H1 (cell line): ENCODE results near the gene RELL1. TPM values are rescaled to one million over a fixed set of nuclear protein-coding genes. Genes with fewer than 3 reads are reported as not detected.

ENCODE experiments used
- CTCF ChIA-PET: fragments of 300-600 bp; sonication (Branson Sonifier 250); formaldehyde crosslinking; loops from one replicate; lab custom pipeline; 2021; ENCODE audit not compliant: partially characterized antibody; lab: Charles Lee
- POLR2A ChIA-PET: fragments of 300-600 bp; sonication (Branson Sonifier 250); formaldehyde crosslinking; loops from one replicate; lab custom pipeline; 2021; ENCODE audit warnings: inconsistent platforms; ENCODE audit not compliant: partially characterized antibody; lab: Charles Lee
- DNase-seq, 2 experiments: peaks; one replicate each; pipeline versions ENCODE4 v3.0.0 to v3.0.0-alpha.2; 2010 to 2022; ENCODE audit warnings: low spot score in 2 of 2, low read depth in 1 of 2, mixed read lengths in 1 of 2
- FAIRE-seq: peaks from 2 replicates; lab custom pipeline; 2011; peaks lifted over from hg19 to GRCh38; lab: Jason Lieb, UNC
- H2AFZ ChIP-seq: 2 replicates; pipeline ENCODE4 v1.8.1; 2012; ENCODE audit warnings: low read length, inconsistent platforms
- H2AK5ac ChIP-seq: 2 replicates; pipeline ENCODE4 v1.6.1; 2013; ENCODE audit warnings: low read depth, low read length
- H2BK120ac ChIP-seq: replicated peaks from 2 replicates; pipeline ENCODE3; 2013; ENCODE audit warnings: low read depth, low read length, inconsistent platforms
- H2BK12ac ChIP-seq: 2 replicates; pipeline ENCODE4 v1.6.1; 2013; ENCODE audit warnings: low read depth, low read length
- H2BK15ac ChIP-seq: 2 replicates; pipeline ENCODE4 v1.6.1; 2013; ENCODE audit warnings: low read length
- H2BK20ac ChIP-seq: 2 replicates; pipeline ENCODE4 v1.6.1; 2013; ENCODE audit warnings: low read length
- H2BK5ac ChIP-seq: 2 replicates; pipeline ENCODE4 v1.6.1; 2013; ENCODE audit warnings: low read depth, low read length
- H3K14ac ChIP-seq: 2 replicates; pipeline ENCODE4 v1.6.1; 2013; ENCODE audit warnings: inconsistent platforms; ENCODE audit not compliant: insufficient read length
- H3K18ac ChIP-seq: 2 replicates; pipeline ENCODE4 v1.6.1; 2013; ENCODE audit warnings: low read length; ENCODE audit errors: extremely low read depth
- H3K23ac ChIP-seq: 2 replicates; pipeline ENCODE4 v1.6.1; 2013; ENCODE audit warnings: inconsistent platforms; ENCODE audit not compliant: insufficient read length
- H3K23me2 ChIP-seq: 2 replicates; pipeline ENCODE4 v1.6.1; 2013; ENCODE audit warnings: low read depth, low read length
- H3K27ac ChIP-seq: 2 replicates; pipeline ENCODE4 v1.6.1; 2011; ENCODE audit warnings: low read depth, low read length, inconsistent platforms
- H3K27me3 ChIP-seq, 4 experiments: replicated peaks in 1 of 4; 1 replicate in 1 of 4; 2 replicates in 3 of 4; pipeline versions ENCODE4 v1.6.1 to v1.8.1; 2011 to 2013; ENCODE audit warnings: low read length in 3 of 4, mild to moderate bottlenecking in 3 of 4, inconsistent platforms in 2 of 4, mixed read lengths in 2 of 4, moderate library complexity in 1 of 4; ENCODE audit not compliant: control insufficient read depth in 3 of 4, insufficient read depth in 3 of 4; ENCODE audit errors: extremely low read depth in 1 of 4
- H3K36me3 ChIP-seq, 4 experiments: 2 replicates each; pipeline versions ENCODE4 v1.6.1 to v1.8.1; 2011 to 2013; ENCODE audit warnings: mild to moderate bottlenecking in 4 of 4, low read length in 3 of 4, moderate library complexity in 2 of 4, control low read depth in 1 of 4, inconsistent platforms in 1 of 4; ENCODE audit not compliant: insufficient read depth in 4 of 4, control insufficient read depth in 2 of 4
- H3K4ac ChIP-seq: replicated peaks from 2 replicates; pipeline ENCODE3; 2013; ENCODE audit warnings: low read length, low read depth, mixed read lengths, inconsistent platforms; ENCODE audit not compliant: insufficient read length
- H3K4me1 ChIP-seq, 4 experiments: replicated peaks in 1 of 4; 1 replicate in 1 of 4; 2 replicates in 3 of 4; pipeline versions ENCODE4 v1.6.1 to v1.8.1; 2011 to 2013; ENCODE audit warnings: low read length in 3 of 4, inconsistent platforms in 2 of 4, mixed read lengths in 1 of 4; ENCODE audit not compliant: insufficient read depth in 4 of 4, control insufficient read depth in 3 of 4
- H3K4me2 ChIP-seq, 2 experiments: 2 replicates each; pipeline versions ENCODE4 v1.6.1 to v1.8.1; 2011 to 2013; ENCODE audit warnings: low read depth in 2 of 2, low read length in 2 of 2, control low read depth in 1 of 2, inconsistent platforms in 1 of 2, mild to moderate bottlenecking in 1 of 2; ENCODE audit not compliant: insufficient read depth in 1 of 2
- H3K4me3 ChIP-seq, 4 experiments: fragments of 200-600, 300-600 bp in 1 of 4; sonication (generic), shearing (Covaris generic), sonication (Bioruptor Twin) in 1 of 4; 2 replicates each; pipeline versions ENCODE4 v1.5.1 to v1.8.1; 2011 to 2016; ENCODE audit warnings: low read length in 4 of 4, low read depth in 3 of 4, control low read depth in 2 of 4, inconsistent platforms in 2 of 4, mild to moderate bottlenecking in 2 of 4, mixed read lengths in 1 of 4, moderate library complexity in 1 of 4; ENCODE audit not compliant: insufficient read depth in 2 of 4; ENCODE audit errors: extremely low read depth in 1 of 4
- H3K56ac ChIP-seq: replicated peaks from 2 replicates; pipeline ENCODE3; 2013; ENCODE audit warnings: low read depth, mild to moderate bottlenecking, mixed read lengths, low read length, inconsistent platforms; ENCODE audit not compliant: insufficient read length
- H3K79me1 ChIP-seq: 2 replicates; pipeline ENCODE4 v1.6.1; 2013; ENCODE audit warnings: low read depth, low read length, control low read depth
- H3K79me2 ChIP-seq, 2 experiments: 2 replicates each; pipeline versions ENCODE4 v1.6.1 to v1.8.1; 2012 to 2013; ENCODE audit warnings: low read length in 2 of 2, mild to moderate bottlenecking in 2 of 2, inconsistent platforms in 1 of 2; ENCODE audit not compliant: insufficient read depth in 2 of 2, control insufficient read depth in 1 of 2
- H3K9ac ChIP-seq, 4 experiments: replicated peaks in 1 of 4; 1 replicate in 1 of 4; 2 replicates in 3 of 4; pipeline versions ENCODE4 v1.6.1 to v1.8.1; 2011 to 2013; ENCODE audit warnings: low read depth in 3 of 4, low read length in 3 of 4, control low read depth in 2 of 4, mild to moderate bottlenecking in 2 of 4, moderate library complexity in 2 of 4, inconsistent platforms in 1 of 4; ENCODE audit errors: extremely low read depth in 1 of 4
- H3K9me3 ChIP-seq, 2 experiments: 2 replicates each; pipeline versions ENCODE4 v1.6.1 to v1.8.1; 2012 to 2013; ENCODE audit warnings: mild to moderate bottlenecking in 2 of 2, moderate library complexity in 2 of 2, control low read depth in 1 of 2, inconsistent platforms in 1 of 2, low read depth in 1 of 2, low read length in 1 of 2, mixed read lengths in 1 of 2; ENCODE audit not compliant: insufficient read depth in 2 of 2
- H4K20me1 ChIP-seq, 2 experiments: replicated peaks in 1 of 2; 2 replicates each; pipeline versions ENCODE3 to v1.8.1; 2011 to 2013; ENCODE audit warnings: inconsistent platforms in 2 of 2, low read length in 2 of 2, mild to moderate bottlenecking in 1 of 2; ENCODE audit not compliant: insufficient read depth in 2 of 2, control insufficient read depth in 1 of 2
- H4K5ac ChIP-seq: 2 replicates; pipeline ENCODE4 v1.6.1; 2013; ENCODE audit warnings: low read length, low read depth, mixed read lengths, inconsistent platforms; ENCODE audit not compliant: insufficient read length
- H4K8ac ChIP-seq: 2 replicates; pipeline ENCODE4 v1.8.0; 2013; ENCODE audit warnings: mild to moderate bottlenecking, moderate library complexity, low read length, inconsistent platforms; ENCODE audit not compliant: insufficient read depth; ENCODE audit errors: extremely low read depth
- H4K91ac ChIP-seq: replicated peaks from 2 replicates; pipeline ENCODE3; 2013; ENCODE audit warnings: low read length, mixed read lengths, inconsistent platforms; ENCODE audit not compliant: insufficient read length
- ASH2L ChIP-seq: fragments of 200-600, 300-600 bp; sonication (generic); IDR thresholded peaks from one replicate; pipeline ENCODE4 v1.7.1; 2017; ENCODE audit warnings: low read length
- CHD2 ChIP-seq: IDR thresholded peaks from 2 replicates; pipeline ENCODE4 v1.6.1; 2012; ENCODE audit warnings: low read length, improper control_type of control experiment
- E2F6 ChIP-seq: IDR thresholded peaks from 2 replicates; pipeline ENCODE4 v1.6.1; 2012; ENCODE audit warnings: inconsistent platforms
- EGR1 ChIP-seq: IDR thresholded peaks from 2 replicates; pipeline ENCODE4 v1.6.1; 2011; ENCODE audit warnings: low read depth, low read length, borderline replicate concordance
- HDAC6 ChIP-seq: IDR thresholded peaks from one replicate; pipeline ENCODE4 v1.7.1; 2012; ENCODE audit warnings: low read depth, mild to moderate bottlenecking, inconsistent platforms, low read length, moderate library complexity
- NRF1 ChIP-seq: IDR thresholded peaks from 2 replicates; pipeline ENCODE4 v1.6.1; 2011; ENCODE audit warnings: mild to moderate bottlenecking, low read depth, low read length, improper control_type of control experiment
- RFX5 ChIP-seq: IDR thresholded peaks from 2 replicates; pipeline ENCODE4 v1.6.1; 2011; ENCODE audit warnings: low read depth, low read length, improper control_type of control experiment, borderline replicate concordance
- RNF2 ChIP-seq: fragments of 200-900, 300-1000 bp; sonication (generic); IDR thresholded peaks from 2 replicates; pipeline ENCODE4 v1.7.1; 2016; ENCODE audit warnings: borderline replicate concordance, low read depth, mild to moderate bottlenecking, antibody characterized with exemption, low read length; ENCODE audit not compliant: poor library complexity, severe bottlenecking; ENCODE audit errors: missing control alignments
- SIN3A ChIP-seq, 2 experiments: IDR thresholded peaks in 1 of 2; conservative IDR thresholded peaks in 1 of 2; 2 replicates each; pipeline ENCODE4 v1.6.1; 2011 to 2012; ENCODE audit warnings: low read length in 2 of 2, improper control_type of control experiment in 1 of 2, low read depth in 1 of 2, mild to moderate bottlenecking in 1 of 2
- TBP ChIP-seq: IDR thresholded peaks from 2 replicates; pipeline ENCODE4 v1.6.1; 2011; ENCODE audit warnings: low read depth, low read length, improper control_type of control experiment
- USF2 ChIP-seq: IDR thresholded peaks from 2 replicates; pipeline ENCODE4 v1.6.1; 2011; ENCODE audit warnings: low read length, improper control_type of control experiment
- WGBS, 2 experiments: shearing (Covaris generic) in 1 of 2; methylation state at CpG; one replicate each; pipeline versions ENCODE4 v1.1.6 to v1.1.7; 2013 to 2015; ENCODE audit warnings: low lambda C conversion rate in 2 of 2, mixed read lengths in 2 of 2, inconsistent platforms in 1 of 2, low coverage in 1 of 2, missing lambda C conversion rate in 1 of 2; ENCODE audit not compliant: insufficient replicate concordance in 2 of 2, insufficient coverage in 1 of 2, insufficient read length in 1 of 2; ENCODE audit errors: extremely low coverage in 1 of 2, missing lambda C conversion rate in 1 of 2; 5-methylcytosine and 5-hydroxymethylcytosine counted together
- polyA plus RNA-seq, 7 experiments: library from polyadenylated mRNA; depleted of rRNA in 3 of 7; stranded (reverse) in 5 of 7; unstranded in 2 of 7; fragments of >200 nt in 5 of 7; fragments of 200-250 nt in 2 of 7; gene quantifications; 1 replicate in 5 of 7; 2 replicates in 1 of 7; 4 replicates in 1 of 7; pipeline versions ENCODE4 v1.2.1 to v1.2.3, GENCODE V29; 2011 to 2013; ENCODE audit warnings: missing spikeins in 2 of 7, mixed read lengths in 2 of 7
- total RNA-seq: library from RNA; stranded (reverse); fragmentation: NEBNext Ultra II Directional; extraction: Animal tissue kit (Norgen Biotek cat#: 25700); gene quantifications from 2 replicates; pipeline ENCODE4 v1.2.1, GENCODE V29; 2021

Gene RELL1
- total and polyA plus RNA-seq, 2 of the 8 experiments (the other 6 are each of a cell fraction or from before 2014, with no cell fraction given): 2.1 to 14.1 TPM

- Histone ChIP-seq H3K27me3 (no peaks in the 10 kb centered on the region), H2AFZ (no peak overlapping the region), H3K27ac (no peak overlapping the region), H3K79me2 (no peaks in the 10 kb centered on the region), H3K56ac (no peak overlapping the region), H3K9me3 (no peaks in the 10 kb centered on the region), H3K23ac (no peak overlapping the region), H2BK5ac (no peak overlapping the region), H2BK120ac (no peak overlapping the region), H2BK20ac (no peak overlapping the region), H2BK12ac (no peak overlapping the region), H3K79me1 (no peaks in the 10 kb centered on the region; the same call in 1 of the 2 replicates), H2BK15ac (no peak overlapping the region), H3K4me3 (no peak overlapping the region), H3K14ac (no peak overlapping the region), H3K4me2 (no peak overlapping the region), H3K23me2 (no peaks in the 10 kb centered on the region), H3K18ac (no peak overlapping the region), H3K36me3 (no peaks in the 10 kb centered on the region), H4K91ac (no peak overlapping the region), H4K5ac (no peak overlapping the region), H3K4me1 (peaks cover 5 to 15% (median 11%) of the 10 kb centered on the region in 4 experiments; a peak in 5 of 7 replicates), H2AK5ac (no peak overlapping the region), H3K4ac (no peak overlapping the region), H3K9ac (no peak overlapping the region), H4K20me1 (peaks cover 0 to 3% of the 10 kb centered on the region in 2 experiments), H4K8ac (no peak overlapping the region)
- CTCF ChIA-PET: no interaction called here
- FAIRE-seq (no peak), DNase-seq (no peak)
- POLR2A ChIA-PET: no interaction called here
- WGBS, 2 experiments: 93% methylated on average over 4 of the region's 4 CpGs; no CpG with 5 or more reads in 1 of the 2 experiments
- TF ChIP-seq EGR1: no peak
- TF ChIP-seq HDAC6: no peak
- TF ChIP-seq TBP: no peak
- TF ChIP-seq RNF2: no peak
- TF ChIP-seq NRF1: no peak
- TF ChIP-seq RFX5: no peak
- no peak for TF ChIP-seq SIN3A (conservative IDR thresholded peaks at IDR 0.05 in 1 of 2, IDR thresholded peaks at IDR 0.05 in 1 of 2; ENCODE audit: low read depth in 1 of 2, low read length in 2 of 2)
- no peak for TF ChIP-seq E2F6
- no peak for TF ChIP-seq CHD2
- TF ChIP-seq USF2: no peak
- no peak for TF ChIP-seq ASH2L
Observed at GRCh38 chr4:37639551-37640285, 46.5 kb downstream of the RELL1 start.
